Caco-2 (cell line): ENCODE data around the gene ZDHHC20. TPM values are rescaled to one million over a fixed set of nuclear protein-coding genes. Genes with fewer than 3 reads are reported as not detected.

ENCODE experiments used
- BruUV-seq: library from RNA; stranded (reverse); fragments of 400-500 nt; replicated peaks from 2 replicates; lab custom pipeline; 2021; lab: Mats Ljungman, UMichigan
- CTCF ChIA-PET: fragments of 300-600 bp; sonication (Branson Sonifier 250); formaldehyde crosslinking; loops from one replicate; lab custom pipeline; 2022; ENCODE audit warnings: antibody characterized with exemption; lab: Charles Lee
- POLR2A ChIA-PET: fragments of 300-600 bp; sonication (Branson Sonifier 250); formaldehyde crosslinking; loops from one replicate; lab custom pipeline; 2022; ENCODE audit warnings: antibody characterized with exemption; lab: Charles Lee
- DNase-seq, 2 experiments: peaks; one replicate each; pipeline versions ENCODE4 v3.0.0 to v3.0.0-alpha.2; 2020 to 2022
- H3K27me3 ChIP-seq: replicated peaks from 2 replicates; pipeline ENCODE4 v1.6.0; 2011; ENCODE audit warnings: low read length; ENCODE audit not compliant: control insufficient read depth, insufficient read depth
- H3K36me3 ChIP-seq: 2 replicates; pipeline ENCODE4 v1.5.1; 2011; ENCODE audit warnings: low read length; ENCODE audit not compliant: control insufficient read depth, insufficient read depth
- H3K4me1 ChIP-seq: fragments of 250-450 bp; sonication (Bioruptor Pico); 2 replicates; pipeline ENCODE4 v1.5.1; 2020; ENCODE audit warnings: mild to moderate bottlenecking
- H3K4me3 ChIP-seq: 2 replicates; pipeline ENCODE4 v1.5.1; 2011; ENCODE audit warnings: low read depth, mild to moderate bottlenecking, control low read depth, low read length
- H3K9me3 ChIP-seq: fragments of 250-450 bp; sonication (Bioruptor Pico); 2 replicates; pipeline ENCODE4 v1.5.1; 2020; ENCODE audit warnings: mild to moderate bottlenecking, moderate library complexity
- H3K27ac Mint-ChIP-seq: one replicate; pipeline ENCODE4 v1.8.0; 2022; ENCODE audit warnings: mixed read lengths; ENCODE audit not compliant: unreplicated experiment
- H3K27me3 Mint-ChIP-seq: one replicate; pipeline ENCODE4 v1.8.0; 2022; ENCODE audit warnings: mixed read lengths; ENCODE audit not compliant: insufficient read depth, unreplicated experiment
- H3K36me3 Mint-ChIP-seq: one replicate; pipeline ENCODE4 v1.8.0; 2022; ENCODE audit warnings: mild to moderate bottlenecking, mixed read lengths; ENCODE audit not compliant: insufficient read depth, unreplicated experiment
- H3K4me1 Mint-ChIP-seq: one replicate; pipeline ENCODE4 v1.8.0; 2022; ENCODE audit warnings: low read depth, mixed read lengths; ENCODE audit not compliant: unreplicated experiment
- H3K4me3 Mint-ChIP-seq: one replicate; pipeline ENCODE4 v1.8.0; 2022; ENCODE audit warnings: mild to moderate bottlenecking, moderate library complexity, mixed read lengths; ENCODE audit not compliant: unreplicated experiment
- H3K9me3 Mint-ChIP-seq: one replicate; pipeline ENCODE4 v1.8.0; 2022; ENCODE audit warnings: mixed read lengths; ENCODE audit not compliant: unreplicated experiment
- CTCF ChIP-seq, 2 experiments: fragments of 200-600 bp in 1 of 2; IDR thresholded peaks; 1 replicate in 1 of 2; 2 replicates in 1 of 2; pipeline versions ENCODE4 v1.5.1 to v1.8.0; 2011 to 2022; ENCODE audit warnings: antibody characterized with exemption in 1 of 2, control low read depth in 1 of 2, inconsistent platforms in 1 of 2, low read depth in 1 of 2, low read length in 1 of 2, mild to moderate bottlenecking in 1 of 2, moderate library complexity in 1 of 2; ENCODE audit not compliant: insufficient read depth in 1 of 2, severe bottlenecking in 1 of 2, unreplicated experiment in 1 of 2
- intact Hi-C: fragments of 100-400 bp; cut with micrococcal nuclease; formaldehyde crosslinking; loops from one replicate; pipeline ENCODE4 v1.10.0; 2022; ENCODE audit not compliant: unreplicated experiment
- total RNA-seq: library from RNA; stranded (reverse); gene quantifications from 2 replicates; pipeline ENCODE4 v1.2.3, GENCODE V29; 2022

The ZDHHC20 gene
- total RNA-seq, 1 experiment from 2014 or later: 87.9 TPM

DNA sequence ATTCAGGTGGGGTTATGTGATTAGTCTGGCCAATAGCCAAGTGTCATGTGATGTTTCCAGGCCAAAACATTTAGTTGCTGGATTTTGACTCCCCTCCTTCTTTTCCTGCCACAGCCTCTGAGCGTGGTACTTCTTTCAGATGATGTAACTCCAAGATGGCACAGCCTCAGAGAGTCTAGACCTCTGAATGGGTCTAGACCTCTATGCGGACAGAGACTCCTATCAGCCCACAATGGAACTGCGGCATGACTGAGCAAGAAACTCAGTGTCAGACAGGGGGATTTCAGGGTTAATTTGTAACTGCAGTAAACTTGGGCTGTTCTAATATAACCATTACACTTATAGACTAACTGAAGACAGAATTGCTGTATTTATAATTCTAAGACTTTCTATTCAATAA, 42.6 kb upstream of the ZDHHC20 start:
- intact Hi-C loops: no loop called here
- Mint-ChIP-seq H3K36me3 (peaks cover 21% of the 10 kb centered on the region), H3K27me3 (no peaks in the 10 kb centered on the region), H3K27ac (no peak overlapping the region), H3K4me3 (no peak overlapping the region), H3K9me3 (no peaks in the 10 kb centered on the region), H3K4me1 (no peaks in the 10 kb centered on the region)
- ChIA-PET POLR2A (no interaction called here), CTCF (no interaction called here)
- Histone ChIP-seq H3K4me1 (no peaks in the 10 kb centered on the region), H3K36me3 (no peaks in the 10 kb centered on the region; the same call in 1 of the 2 replicates), H3K4me3 (no peak overlapping the region), H3K9me3 (no peaks in the 10 kb centered on the region), H3K27me3 (no peaks in the 10 kb centered on the region)
- no peak for TF ChIP-seq CTCF (IDR thresholded peaks at IDR 0.05; ENCODE audit: insufficient read depth in 1 of 2, low read depth in 1 of 2, low read length in 1 of 2, severe bottlenecking in 1 of 2, unreplicated experiment in 1 of 2)
- DNase-seq: no peak
- BruUV-seq: no TSS peak

DNA sequence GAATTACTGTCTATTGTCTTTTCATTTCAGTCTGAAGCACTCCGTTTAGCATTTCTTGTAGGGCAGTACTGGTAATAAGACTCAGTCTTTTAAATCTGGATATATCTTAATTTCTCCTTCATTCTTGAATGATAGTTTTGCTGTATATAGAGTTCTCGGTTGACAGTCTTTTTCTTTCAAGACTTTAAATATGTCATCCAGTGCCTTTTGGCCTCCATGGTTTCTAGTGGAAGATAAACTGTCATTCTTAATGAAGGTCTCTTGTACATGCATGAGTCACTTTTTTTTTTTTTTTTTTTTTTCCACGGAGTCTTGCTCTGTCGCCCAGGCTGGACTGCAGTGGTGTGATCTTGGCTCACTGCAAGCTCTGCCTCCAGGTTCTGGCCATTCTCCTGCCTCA, 27.2 kb upstream of the ZDHHC20 start:
- BruUV-seq: no TSS peak
- intact Hi-C loops: no loop called here
- peaks cover 20% of the 10 kb centered on the region for H3K9me3 Mint-ChIP-seq
- no peak for DNase-seq
- H3K4me1 Mint-ChIP-seq: no peaks in the 10 kb centered on the region
- H3K27ac Mint-ChIP-seq: no peak overlapping the region
- Histone ChIP-seq H3K4me3 (no peak overlapping the region), H3K4me1 (no peaks in the 10 kb centered on the region), H3K36me3 (no peaks in the 10 kb centered on the region), H3K27me3 (no peaks in the 10 kb centered on the region; the same call in 1 of the 2 replicates), H3K9me3 (peaks cover 3% of the 10 kb centered on the region; the same call in 1 of the 2 replicates)
- no peak for TF ChIP-seq CTCF (IDR thresholded peaks at IDR 0.05; ENCODE audit: insufficient read depth in 1 of 2, low read depth in 1 of 2, low read length in 1 of 2, severe bottlenecking in 1 of 2, unreplicated experiment in 1 of 2)
- peaks cover 14% of the 10 kb centered on the region for H3K36me3 Mint-ChIP-seq
- no peak overlapping the region for H3K4me3 Mint-ChIP-seq
- ChIA-PET CTCF (no interaction called here), POLR2A (no interaction called here)
- no peaks in the 10 kb centered on the region for H3K27me3 Mint-ChIP-seq

DNA sequence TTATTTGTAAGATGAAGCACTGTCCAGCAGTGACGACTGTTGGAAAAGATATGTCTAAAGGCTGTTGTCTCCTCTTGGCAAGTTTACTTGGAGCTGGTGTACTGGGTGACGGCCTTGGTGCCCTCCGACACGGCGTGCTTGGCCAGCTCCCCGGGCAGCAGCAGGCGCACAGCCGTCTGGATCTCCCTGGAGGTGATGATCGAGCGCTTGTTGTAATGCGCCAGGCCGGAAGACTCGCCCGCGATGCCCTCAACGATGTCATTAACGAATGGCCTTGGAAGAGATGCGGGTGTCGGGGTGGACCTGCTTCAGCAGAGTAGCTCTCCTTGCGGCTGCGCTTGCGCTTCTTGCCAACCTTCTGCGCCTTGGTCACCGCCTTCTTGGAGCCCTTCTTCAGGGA, 24.6 kb upstream of the ZDHHC20 start:
- H3K4me3 ChIP-seq: no peak overlapping the region
- no peaks in the 10 kb centered on the region for H3K4me1 ChIP-seq
- POLR2A ChIA-PET: no interaction called here
- no peak for TF ChIP-seq CTCF (IDR thresholded peaks at IDR 0.05; ENCODE audit: insufficient read depth in 1 of 2, low read depth in 1 of 2, low read length in 1 of 2, severe bottlenecking in 1 of 2, unreplicated experiment in 1 of 2)
- DNase-seq: no peak
- H3K9me3 ChIP-seq: peaks cover 3% of the 10 kb centered on the region; the same call in 1 of the 2 replicates
- Mint-ChIP-seq H3K27me3 (no peaks in the 10 kb centered on the region), H3K4me1 (peaks cover 4% of the 10 kb centered on the region), H3K4me3 (no peak overlapping the region), H3K9me3 (peaks cover 11% of the 10 kb centered on the region), H3K27ac (no peak overlapping the region), H3K36me3 (peaks cover under 1% of the 10 kb centered on the region)
- no peaks in the 10 kb centered on the region; the same call in 1 of the 2 replicates for H3K27me3 ChIP-seq
- BruUV-seq: no TSS peak
- intact Hi-C loops: no loop called here
- CTCF ChIA-PET: no interaction called here
- no peaks in the 10 kb centered on the region for H3K36me3 ChIP-seq
